A673 (cell line): ENCODE results near the gene TRIP12. TPM values are rescaled to one million over a fixed set of nuclear protein-coding genes. Genes with fewer than 3 reads are reported as not detected.
A peak's percentile ranks its signal among the peaks of the same experiment; 100 is the strongest.

Source experiments
- BruUV-seq: library from RNA; stranded (reverse); fragments of 400-500 nt; replicated peaks from 2 replicates; lab custom pipeline; 2021; lab: Mats Ljungman, UMichigan
- CTCF ChIA-PET: fragments of 300-600 bp; sonication (Branson Sonifier 250); formaldehyde crosslinking; loops from one replicate; lab custom pipeline; 2022; ENCODE audit warnings: antibody characterized with exemption; lab: Charles Lee
- POLR2A ChIA-PET: fragments of 300-600 bp; sonication (Branson Sonifier 250); formaldehyde crosslinking; loops from one replicate; lab custom pipeline; 2022; ENCODE audit warnings: antibody characterized with exemption; ENCODE audit not compliant: low non-redundant PET; lab: Charles Lee
- DNase-seq: peaks from one replicate; pipeline ENCODE4 v3.0.0-alpha.2; 2015; ENCODE audit warnings: low spot score
- H3K27ac ChIP-seq: fragments of 200-600 bp; sonication (generic); 2 replicates; pipeline ENCODE4 v1.5.1; 2016; ENCODE audit warnings: mixed run types, low read depth, mild to moderate bottlenecking, mixed read lengths, antibody characterized with exemption, low read length; ENCODE audit not compliant: poor library complexity, severe bottlenecking
- H3K27me3 ChIP-seq: fragments of 200-600 bp; sonication (generic); replicated peaks from 2 replicates; pipeline ENCODE4 v1.6.1; 2017; ENCODE audit warnings: mixed run types, low read depth, mild to moderate bottlenecking, mixed read lengths, antibody characterized with exemption, low read length; ENCODE audit not compliant: insufficient read depth, poor library complexity
- H3K36me3 ChIP-seq: fragments of 200-600 bp; sonication (generic); 2 replicates; pipeline ENCODE4 v1.6.1; 2016; ENCODE audit warnings: mixed run types, mild to moderate bottlenecking, mixed read lengths, antibody characterized with exemption, low read length; ENCODE audit not compliant: insufficient read depth, poor library complexity, severe bottlenecking
- H3K4me1 ChIP-seq: fragments of 200-600 bp; sonication (generic); 2 replicates; pipeline ENCODE4 v1.6.1; 2017; ENCODE audit warnings: mixed run types, mild to moderate bottlenecking, mixed read lengths, antibody characterized with exemption, low read length; ENCODE audit not compliant: insufficient read depth, poor library complexity, severe bottlenecking
- H3K4me3 ChIP-seq: fragments of 200-600 bp; sonication (generic); 2 replicates; pipeline ENCODE4 v1.5.1; 2016; ENCODE audit warnings: low read depth, mixed run types, mild to moderate bottlenecking, mixed read lengths, low read length; ENCODE audit not compliant: poor library complexity, severe bottlenecking
- H3K9me3 ChIP-seq: fragments of 200-600 bp; sonication (generic); 2 replicates; pipeline ENCODE4 v1.6.1; 2016; ENCODE audit warnings: mixed run types, low read depth, mild to moderate bottlenecking, mixed read lengths, antibody characterized with exemption, low read length; ENCODE audit not compliant: poor library complexity, severe bottlenecking
- EZH2 ChIP-seq: fragments of 200-600 bp; sonication (generic); IDR thresholded peaks from 2 replicates; pipeline ENCODE4 v1.6.1; 2017; ENCODE audit warnings: borderline replicate concordance, low read depth, mild to moderate bottlenecking, mixed read lengths, antibody characterized with exemption, low read length; ENCODE audit not compliant: poor library complexity, severe bottlenecking
- intact Hi-C: fragments of 100-400 bp; cut with micrococcal nuclease; formaldehyde crosslinking; loops from one replicate; pipeline ENCODE4 v1.10.0; 2022; ENCODE audit not compliant: unreplicated experiment
- total RNA-seq: library from RNA; stranded (reverse); gene quantifications from 2 replicates; pipeline ENCODE4 v1.2.3, GENCODE V29; 2021
- TF ChIP-seq, protein P1 (sequence below): fragments of 300-800, 200-600 bp; sonication (generic); conservative IDR thresholded peaks from 2 replicates; pipeline ENCODE4 v1.5.1; 2017; ENCODE audit warnings: low read depth, mild to moderate bottlenecking, antibody characterized with exemption, low read length, moderate library complexity, mixed read lengths

The TRIP12 gene
- total RNA-seq, 1 experiment from 2014 or later: 300 TPM

DNA sequence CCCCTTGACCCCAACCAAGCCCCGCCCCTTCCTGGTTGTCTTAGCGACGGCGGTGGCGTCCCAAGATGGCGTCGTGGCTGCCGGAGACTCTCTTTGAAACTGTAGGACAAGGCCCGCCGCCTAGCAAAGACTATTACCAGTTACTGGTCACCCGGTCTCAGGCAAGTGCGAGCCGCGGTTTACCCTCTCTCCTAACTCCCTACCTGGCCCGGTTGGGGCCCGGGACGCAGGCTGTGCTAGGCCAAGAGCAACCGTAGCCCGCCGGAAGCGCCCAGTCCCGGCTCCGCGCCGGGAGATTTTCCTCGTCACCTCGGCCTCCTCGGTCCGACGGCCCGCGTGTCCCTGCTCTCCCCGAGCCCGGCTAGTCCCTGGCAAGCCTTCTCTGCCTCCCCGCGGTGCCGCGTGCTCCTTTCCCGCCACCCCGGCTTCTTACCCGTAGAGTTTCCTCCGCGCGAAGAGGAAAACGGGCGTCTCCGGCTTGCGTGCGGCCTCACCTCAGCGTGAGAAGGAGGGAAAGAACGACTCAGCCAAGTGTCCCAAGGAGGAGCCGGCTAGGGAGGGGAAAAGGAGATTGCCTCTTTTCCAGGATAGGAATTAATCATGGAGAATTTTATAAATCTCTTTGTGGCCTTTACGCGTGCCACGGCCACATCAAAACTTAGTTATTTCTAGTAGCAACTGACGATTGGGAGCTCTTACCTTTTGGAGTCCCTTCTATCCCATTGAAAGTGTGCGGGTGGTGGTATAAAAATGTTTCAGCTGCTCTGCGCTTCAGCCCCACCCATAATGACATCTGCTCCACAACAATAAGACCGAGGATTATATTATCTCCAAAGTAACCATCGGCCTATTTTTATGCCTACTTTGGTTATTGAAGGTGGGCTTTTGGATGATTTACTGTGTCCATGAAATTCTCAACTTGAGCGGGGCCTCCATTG, 909 bp upstream of the TRIP12 start, which contains the start of gene FBXO36:
TSS of gene FBXO36 (plus strand) at position 55 of the 938 bp plus-strand sequence. CDS start at position 66, 11 bp downstream.
- peak; percentile 77 for DNase-seq
- H3K4me3 ChIP-seq: peak within 1 kb of the TSS; percentile 88
- POLR2A ChIA-PET: no interaction called here
- TF ChIP-seq, protein P1, sequence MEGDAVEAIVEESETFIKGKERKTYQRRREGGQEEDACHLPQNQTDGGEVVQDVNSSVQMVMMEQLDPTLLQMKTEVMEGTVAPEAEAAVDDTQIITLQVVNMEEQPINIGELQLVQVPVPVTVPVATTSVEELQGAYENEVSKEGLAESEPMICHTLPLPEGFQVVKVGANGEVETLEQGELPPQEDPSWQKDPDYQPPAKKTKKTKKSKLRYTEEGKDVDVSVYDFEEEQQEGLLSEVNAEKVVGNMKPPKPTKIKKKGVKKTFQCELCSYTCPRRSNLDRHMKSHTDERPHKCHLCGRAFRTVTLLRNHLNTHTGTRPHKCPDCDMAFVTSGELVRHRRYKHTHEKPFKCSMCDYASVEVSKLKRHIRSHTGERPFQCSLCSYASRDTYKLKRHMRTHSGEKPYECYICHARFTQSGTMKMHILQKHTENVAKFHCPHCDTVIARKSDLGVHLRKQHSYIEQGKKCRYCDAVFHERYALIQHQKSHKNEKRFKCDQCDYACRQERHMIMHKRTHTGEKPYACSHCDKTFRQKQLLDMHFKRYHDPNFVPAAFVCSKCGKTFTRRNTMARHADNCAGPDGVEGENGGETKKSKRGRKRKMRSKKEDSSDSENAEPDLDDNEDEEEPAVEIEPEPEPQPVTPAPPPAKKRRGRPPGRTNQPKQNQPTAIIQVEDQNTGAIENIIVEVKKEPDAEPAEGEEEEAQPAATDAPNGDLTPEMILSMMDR: no peak
- no peak for TF ChIP-seq EZH2
- H3K27ac ChIP-seq: peak within 1 kb of the TSS; percentile 97
- intact Hi-C loops: loop anchor here (1.0 kb wide), 1 partner anchor 121 kb away; no protein-coding TSS in a partner anchor
- CTCF ChIA-PET: no interaction called here
- no peaks in the 10 kb centered on the region for H3K27me3 ChIP-seq
- no TSS peak for BruUV-seq
- no peaks in the 10 kb centered on the region for H3K9me3 ChIP-seq
- H3K36me3 ChIP-seq: peaks cover 13% of the 10 kb centered on the region
- peaks cover 2% of the 10 kb centered on the region for H3K4me1 ChIP-seq

- Histone ChIP-seq H3K9me3 (no peaks in the 10 kb centered on the region), H3K4me3 (peak overlapping the region; percentile 88), H3K4me1 (no peaks in the 10 kb centered on the region), H3K27me3 (no peaks in the 10 kb centered on the region), H3K27ac (peak overlapping the region; percentile 97), H3K36me3 (peaks cover 16% of the 10 kb centered on the region)
- TF ChIP-seq EZH2: no peak
- TF ChIP-seq, protein P1: no peak
- CTCF ChIA-PET: interaction anchor here (0.6 kb wide), 2 partner anchors 105 to 120 kb away, joined by 3 read pairs; no protein-coding TSS in a partner anchor
- DNase-seq: peak; percentile 85
- no TSS peak for BruUV-seq
- POLR2A ChIA-PET: no interaction called here
- intact Hi-C loops: no loop called here
Measured at GRCh38 chr2:229921101-229921891, 513 bp downstream of the TRIP12 start.

- H3K4me1 ChIP-seq: no peaks in the 10 kb centered on the region
- ChIA-PET CTCF (no interaction called here), POLR2A (no interaction called here)
- peaks cover 16% of the 10 kb centered on the region for H3K36me3 ChIP-seq
- peak overlapping the region; percentile 97 for H3K27ac ChIP-seq
- DNase-seq: peak; percentile 34
- peak overlapping the region; percentile 88 for H3K4me3 ChIP-seq
- intact Hi-C loops: no loop called here
- TF ChIP-seq EZH2: no peak
- TF ChIP-seq, protein P1: no peak
- H3K27me3 ChIP-seq: no peaks in the 10 kb centered on the region
- no peaks in the 10 kb centered on the region for H3K9me3 ChIP-seq
- TSS peak; percentile 51 for BruUV-seq
Measured at GRCh38 chr2:229920011-229920641, 1.7 kb downstream of the TRIP12 start.
